Stomach (tissue), 9 donors: ENCODE data around the gene TNFSF13. TPM values are rescaled to one million over a fixed set of nuclear protein-coding genes. Genes with fewer than 3 reads are reported as not detected.
A peak's percentile ranks its signal among the peaks of the same experiment; 100 is the strongest.

Experiments
- DNase-seq, 2 donors: peaks; one replicate each; pipeline versions ENCODE4 v3.0.0 to v3.0.0-alpha.2; 2013 to 2019
- H3K27ac ChIP-seq, 5 donors: fragments of 200-600 bp in 4 of 5; sonication (generic) in 4 of 5; one replicate each; pipeline ENCODE4 v1.5.1; 2013 to 2019; ENCODE audit warnings: mild to moderate bottlenecking in 1 of 5, moderate library complexity in 1 of 5
- H3K27me3 ChIP-seq, 3 donors: fragments of 200-600 bp; sonication (generic); one replicate each; pipeline ENCODE4 v1.5.1; 2017 to 2019; ENCODE audit warnings: mixed run types in 1 of 3
- H3K36me3 ChIP-seq, 4 donors: fragments of 200-600 bp; sonication (generic); 1 replicate in 3 of 4; 2 replicates in 1 of 4; pipeline ENCODE4 v1.5.1; 2016 to 2019
- H3K4me1 ChIP-seq, 4 donors: fragments of 200-600 bp; sonication (generic); one replicate each; pipeline ENCODE4 v1.5.1; 2016 to 2019
- H3K4me3 ChIP-seq, 4 donors: fragments of 200-600 bp; sonication (generic) in 3 of 4; one replicate each; pipeline ENCODE4 v1.5.1; 2016 to 2019; ENCODE audit warnings: mild to moderate bottlenecking in 1 of 4
- H3K9me3 ChIP-seq, 4 donors: fragments of 200-600 bp; sonication (generic); one replicate each; pipeline ENCODE4 v1.5.1; 2016 to 2019
- EP300 ChIP-seq: sonication (generic); formaldehyde crosslinking; IDR thresholded peaks from one replicate; pipeline ENCODE4 v1.6.1; 2017; ENCODE audit warnings: antibody characterized with exemption
- POLR2A ChIP-seq, 4 donors: fragments of 450-650 bp; IDR thresholded peaks; one replicate each; pipeline ENCODE4 v1.6.1; 2016; ENCODE audit warnings: antibody characterized with exemption in 4 of 4, control low read depth in 2 of 4, mild to moderate bottlenecking in 1 of 4, moderate library complexity in 1 of 4
- POLR2AphosphoS5 ChIP-seq, 3 donors: sonication (generic); formaldehyde crosslinking; IDR thresholded peaks; one replicate each; pipeline ENCODE4 v1.6.1; 2016; ENCODE audit warnings: antibody characterized with exemption in 3 of 3
- WGBS, 5 donors: extraction: QIAGEN DNeasy Blood & Tissue Kit in 3 of 5; methylation state at CpG; one replicate each; pipeline versions ENCODE4 v1.1.5 to v1.1.7; 2013 to 2018; 5-methylcytosine and 5-hydroxymethylcytosine counted together
- intact Hi-C: fragments of 100-400 bp; cut with DNase I; formaldehyde crosslinking; loops from one replicate; pipeline ENCODE4 v1.15.1; 2023; ENCODE audit warnings: low total_unique reads
- polyA plus RNA-seq, 3 donors: library from polyadenylated mRNA; stranded (reverse); fragments of 200-250 nt; gene quantifications; one replicate each; pipeline ENCODE4 v1.2.3, GENCODE V29; 2013
- total RNA-seq, 5 donors: library from RNA; depleted of rRNA; stranded (reverse); fragments of >200 nt; gene quantifications; one replicate each; pipeline versions ENCODE4 v1.1.0 to v1.2.3, GENCODE V29; 2014 to 2016
- TF ChIP-seq, protein P1 (sequence below), 7 experiments: fragments of 450-650 bp in 4 of 7; fragments of 200-600 bp in 3 of 7; sonication (generic) in 3 of 7; IDR thresholded peaks; one replicate each; pipeline ENCODE4 v1.5.1; 2016 to 2019; ENCODE audit warnings: antibody characterized with exemption in 7 of 7, control low read depth in 2 of 7, mild to moderate bottlenecking in 1 of 7
- donor health status: healthy with polysubstance abuse.
- donor health status: Bipolar disorder and iron deficiency.
- donor health status: healthy.

Gene TNFSF13
- total and polyA plus RNA-seq, 8 donors, result 15.6 to 55.4 (median 28.0) TPM

DNA sequence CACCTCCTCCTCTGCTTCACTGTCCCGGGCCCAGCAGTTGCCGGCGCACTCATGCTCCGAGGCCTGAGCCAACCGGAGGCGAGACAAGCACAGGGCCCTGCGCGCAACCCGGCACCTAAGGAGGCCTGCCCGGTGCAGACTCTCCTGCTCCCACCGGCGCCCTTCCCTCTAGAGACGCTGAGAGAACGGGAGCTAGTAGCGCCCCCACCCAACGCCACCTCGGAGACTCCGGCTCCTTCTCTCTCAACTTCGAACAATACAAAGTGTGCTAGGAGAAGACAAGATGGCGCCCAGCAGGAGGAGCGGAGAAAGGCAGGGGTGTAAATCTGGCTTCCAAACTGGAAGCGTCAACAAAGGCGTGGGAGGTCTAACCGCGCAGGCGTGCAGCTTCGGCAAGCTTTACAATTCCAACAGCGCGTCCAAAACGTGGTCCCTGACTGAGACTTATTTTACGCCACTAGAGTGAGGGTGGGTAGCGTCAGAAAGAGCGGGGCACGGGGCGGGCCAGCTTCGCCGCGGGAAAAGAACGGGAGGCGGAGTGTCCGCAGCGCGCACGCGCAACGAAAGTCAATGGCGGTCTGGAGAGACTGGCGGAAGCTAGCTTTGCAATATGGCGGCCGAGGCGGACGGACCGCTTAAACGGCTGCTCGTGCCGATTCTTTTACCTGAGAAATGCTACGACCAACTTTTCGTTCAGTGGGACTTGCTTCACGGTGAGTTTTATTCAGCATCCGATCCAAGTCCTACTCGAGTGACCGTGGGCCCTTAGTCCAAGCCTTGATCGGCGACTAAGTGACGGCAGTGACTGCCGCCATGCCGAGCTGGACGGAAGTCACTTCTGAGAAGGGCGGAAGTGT is 24.9 kb downstream of the TNFSF13 start, which contains the start of gene MPDU1:
Gene MPDU1, plus strand, starts transcription at position 600 of the 857 bp plus-strand sequence. Its CDS starts 11 bp downstream, at position 611.
- DNase-seq, result peak; percentile 96 to 99

DNA sequence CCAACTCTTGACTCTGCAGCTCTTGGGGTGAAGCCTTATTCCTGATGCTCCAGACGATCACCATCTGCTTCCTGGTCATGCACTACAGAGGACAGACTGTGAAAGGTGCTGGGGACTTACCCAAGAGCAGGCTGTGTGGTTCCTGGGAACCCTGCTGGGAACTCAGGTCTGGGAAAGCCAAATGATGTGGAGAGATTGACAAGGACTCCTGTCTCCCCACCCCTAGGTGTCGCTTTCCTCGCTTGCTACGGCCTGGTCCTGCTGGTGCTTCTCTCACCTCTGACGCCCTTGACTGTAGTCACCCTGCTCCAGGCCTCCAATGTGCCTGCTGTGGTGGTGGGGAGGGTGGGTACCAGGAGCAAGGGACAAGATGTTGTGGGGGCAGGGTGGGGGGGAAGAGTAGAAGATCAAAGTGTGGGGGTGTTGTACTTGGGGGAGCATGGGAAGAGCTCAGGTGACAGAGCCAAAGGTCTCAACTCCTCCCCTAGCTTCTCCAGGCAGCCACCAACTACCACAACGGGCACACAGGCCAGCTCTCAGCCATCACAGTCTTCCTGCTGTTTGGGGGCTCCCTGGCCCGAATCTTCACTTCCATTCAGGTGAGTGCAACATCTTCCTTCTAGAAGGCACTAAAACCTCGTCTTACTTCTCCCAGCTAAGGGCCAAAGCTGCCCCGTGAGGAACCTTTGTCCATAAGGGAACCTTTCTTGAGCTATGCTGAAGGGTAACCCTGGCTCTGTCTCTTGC is 28.3 kb downstream of the TNFSF13 start:
- Histone ChIP-seq H3K36me3 (peaks cover 8 to 57% (median 44%) of the 10 kb centered on the region in 4 donors), H3K4me3 (no peak overlapping the region), H3K27me3 (no peaks in the 10 kb centered on the region), H3K9me3 (no peaks in the 10 kb centered on the region), H3K4me1 (peaks cover 38 to 81% (median 71%) of the 10 kb centered on the region in 4 donors), H3K27ac (peak overlapping the region in 4 of 5 donors; percentile 28 to 83 (median 62))
- intact Hi-C loops, result no loop called here
- 53 to 67% (median 61%) methylated on average over 7 to 9 of the region's 9 CpGs for WGBS, 5 donors
- TF ChIP-seq, protein P1, sequence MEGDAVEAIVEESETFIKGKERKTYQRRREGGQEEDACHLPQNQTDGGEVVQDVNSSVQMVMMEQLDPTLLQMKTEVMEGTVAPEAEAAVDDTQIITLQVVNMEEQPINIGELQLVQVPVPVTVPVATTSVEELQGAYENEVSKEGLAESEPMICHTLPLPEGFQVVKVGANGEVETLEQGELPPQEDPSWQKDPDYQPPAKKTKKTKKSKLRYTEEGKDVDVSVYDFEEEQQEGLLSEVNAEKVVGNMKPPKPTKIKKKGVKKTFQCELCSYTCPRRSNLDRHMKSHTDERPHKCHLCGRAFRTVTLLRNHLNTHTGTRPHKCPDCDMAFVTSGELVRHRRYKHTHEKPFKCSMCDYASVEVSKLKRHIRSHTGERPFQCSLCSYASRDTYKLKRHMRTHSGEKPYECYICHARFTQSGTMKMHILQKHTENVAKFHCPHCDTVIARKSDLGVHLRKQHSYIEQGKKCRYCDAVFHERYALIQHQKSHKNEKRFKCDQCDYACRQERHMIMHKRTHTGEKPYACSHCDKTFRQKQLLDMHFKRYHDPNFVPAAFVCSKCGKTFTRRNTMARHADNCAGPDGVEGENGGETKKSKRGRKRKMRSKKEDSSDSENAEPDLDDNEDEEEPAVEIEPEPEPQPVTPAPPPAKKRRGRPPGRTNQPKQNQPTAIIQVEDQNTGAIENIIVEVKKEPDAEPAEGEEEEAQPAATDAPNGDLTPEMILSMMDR (IDR thresholded peaks at IDR 0.05), result peak in 2 of 7 experiments; percentile 11 to 15
- TF ChIP-seq POLR2AphosphoS5 (IDR thresholded peaks at IDR 0.05), result no peak
- peak; percentile 54 to 76 for DNase-seq

More for the DNA sequence above, 24.9 kb downstream of the TNFSF13 start, which contains the start of gene MPDU1:
- H3K27me3 ChIP-seq, result no peaks in the 10 kb centered on the region
- WGBS, 5 donors, result 1 to 14% (median 14%) methylated on average over 53 to 69 of the region's 69 CpGs
- intact Hi-C loops, result no loop called here
- peaks cover 60 to 94% (median 89%) of the 10 kb centered on the region in 4 donors for H3K4me1 ChIP-seq
- peak within 1 kb of the TSS; percentile 55 to 66 (median 60) for H3K4me3 ChIP-seq
- no peak for TF ChIP-seq EP300
- peak; percentile 75 to 95 (median 80) for TF ChIP-seq POLR2AphosphoS5 (IDR thresholded peaks at IDR 0.05)
- peak in 1 of 4 donors; percentile 23 for TF ChIP-seq POLR2A (IDR thresholded peaks at IDR 0.05)
- no peaks in the 10 kb centered on the region for H3K9me3 ChIP-seq
- peak within 1 kb of the TSS; percentile 90 to 97 (median 94) for H3K27ac ChIP-seq
- H3K36me3 ChIP-seq, result peaks cover 5 to 43% (median 32%) of the 10 kb centered on the region in 4 donors

DNA sequence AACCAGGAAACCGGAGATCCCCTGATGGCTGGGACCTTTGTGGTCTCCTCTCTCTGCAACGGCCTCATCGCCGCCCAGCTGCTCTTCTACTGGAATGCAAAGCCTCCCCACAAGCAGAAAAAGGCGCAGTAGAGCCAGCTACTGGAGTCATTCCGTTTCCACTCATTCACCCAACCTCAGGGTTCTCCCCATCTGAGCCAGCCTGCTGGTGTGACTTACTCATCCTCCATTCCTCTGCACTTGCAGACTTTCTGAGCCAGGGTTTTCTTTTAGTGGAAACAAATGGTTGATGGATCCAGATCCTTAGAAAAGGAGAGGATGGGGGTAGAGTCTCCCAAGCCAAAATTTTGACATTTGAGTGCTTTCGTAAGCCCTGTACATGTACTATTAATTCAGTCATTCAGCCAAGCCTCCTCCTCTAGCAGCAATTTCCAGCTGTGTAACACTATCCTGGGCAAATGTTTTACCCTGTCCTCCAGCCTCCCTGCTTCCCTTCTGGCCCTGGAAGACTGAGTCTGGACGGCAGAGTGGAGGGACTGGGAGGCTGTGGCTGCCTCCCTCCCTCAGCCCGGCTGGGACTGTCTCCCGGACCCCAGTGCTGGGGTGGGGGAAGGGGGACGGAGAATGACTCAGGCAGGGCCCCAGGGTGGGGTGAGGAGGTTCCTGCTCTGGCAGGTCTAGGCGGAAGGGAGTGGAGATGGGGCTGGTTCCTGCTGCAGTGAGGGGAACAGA is 29.0 kb downstream of the TNFSF13 start:
- Histone ChIP-seq H3K4me3 (no peak overlapping the region), H3K9me3 (no peaks in the 10 kb centered on the region), H3K36me3 (peaks cover 16 to 64% (median 51%) of the 10 kb centered on the region in 4 donors), H3K27ac (peak overlapping the region in 4 of 5 donors; percentile 34 to 83 (median 62)), H3K27me3 (no peaks in the 10 kb centered on the region), H3K4me1 (peaks cover 31 to 74% (median 64%) of the 10 kb centered on the region in 4 donors)
- intact Hi-C loops, result no loop called here
- DNase-seq, result peak in 1 of 2 donors; percentile 66
- WGBS, 5 donors, result 60 to 74% (median 73%) methylated on average over 12 of the region's 12 CpGs
- TF ChIP-seq, protein P1 (IDR thresholded peaks at IDR 0.05), result no peak
- no peak for TF ChIP-seq POLR2A (IDR thresholded peaks at IDR 0.05)
- no peak for TF ChIP-seq EP300
- no peak for TF ChIP-seq POLR2AphosphoS5 (IDR thresholded peaks at IDR 0.05)

DNA sequence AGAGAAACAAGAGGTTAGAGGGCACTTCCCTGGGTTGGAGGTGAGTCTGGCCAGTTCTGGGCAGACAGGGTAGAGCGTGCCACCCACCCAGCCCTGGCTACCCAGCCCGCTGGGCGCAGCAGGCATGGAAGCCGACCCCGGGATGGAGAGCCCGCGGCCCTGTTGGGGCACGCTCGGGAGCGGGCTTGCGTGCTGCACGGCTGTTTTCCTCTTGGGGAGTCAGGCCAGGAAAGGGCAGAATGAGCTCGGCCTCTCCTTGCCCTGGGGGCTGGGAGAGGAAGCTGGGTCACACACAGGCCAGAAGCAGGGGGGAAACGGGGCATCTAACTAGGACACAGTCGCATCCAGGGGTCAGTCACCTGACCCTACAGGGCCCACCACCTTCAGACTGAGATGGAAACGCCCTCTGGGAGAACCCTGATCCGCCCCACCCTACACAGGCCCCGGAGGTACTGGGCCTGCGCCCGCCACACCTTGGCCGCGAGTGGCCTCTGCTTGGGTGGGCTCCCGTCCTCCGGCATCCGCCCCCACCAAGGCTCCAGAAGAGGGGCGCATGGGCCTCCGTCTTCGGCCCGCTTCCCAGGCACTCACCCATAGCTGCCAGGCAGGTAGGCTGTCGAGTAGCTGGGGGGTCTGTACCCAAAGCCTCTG is 30.1 kb downstream of the TNFSF13 start:
- intact Hi-C loops, result no loop called here
- WGBS, 5 donors, result 64 to 84% (median 75%) methylated on average over 17 to 30 of the region's 30 CpGs

More for the DNA sequence above, 30.1 kb downstream of the TNFSF13 start:
- Histone ChIP-seq H3K4me3 (peak overlapping the region; percentile 38 to 55 (median 44)), H3K9me3 (no peaks in the 10 kb centered on the region), H3K27ac (peak overlapping the region; percentile 10 to 83 (median 59)), H3K36me3 (peaks cover 27 to 75% (median 62%) of the 10 kb centered on the region in 4 donors), H3K4me1 (peaks cover 23 to 66% (median 55%) of the 10 kb centered on the region in 4 donors), H3K27me3 (no peaks in the 10 kb centered on the region)
- no peak for TF ChIP-seq POLR2A (IDR thresholded peaks at IDR 0.05)
- TF ChIP-seq, protein P1 (IDR thresholded peaks at IDR 0.05), result no peak
- no peak for TF ChIP-seq EP300
- TF ChIP-seq POLR2AphosphoS5 (IDR thresholded peaks at IDR 0.05), result no peak
- DNase-seq, result no peak
